Measurements from ENCODE around the gene TRABD2B. TPM values are rescaled to one million over a fixed set of nuclear protein-coding genes. Genes with fewer than 3 reads are reported as not detected.
A peak's percentile ranks its signal among the peaks of the same experiment; 100 is the strongest.

TRABD2B gene
- total and polyA plus RNA-seq, 2 of the 13 experiments (the other 11 are each of a cell fraction or from before 2014, with no cell fraction given) = 0.04 TPM; not detected in 1

GRCh38 chr1:47816325-47817071, 180.7 kb downstream of the TRABD2B start:
- no peaks in the 10 kb centered on the region; a peak in 1 of 5 replicates for H3K27me3 ChIP-seq (ENCODE audit: control insufficient read depth in 1 of 2, insufficient read depth in 2 of 2, low read length in 2 of 2)
- no peaks in the 10 kb centered on the region for H3K9me3 ChIP-seq (ENCODE audit: low read length)
- H3K4me2 ChIP-seq (ENCODE audit: low read depth, low read length) = no peak overlapping the region
- H3K4me1 ChIP-seq (ENCODE audit: insufficient read depth, low read length) = peaks cover 94% of the 10 kb centered on the region
- 92% methylated on average over 5 of the region's 5 CpGs for WGBS (ENCODE audit: low lambda C conversion rate)
- ChIA-PET POLR2A (no interaction called here), CTCF (ENCODE audit: low intra/inter-chr PET ratio, low total read pairs) (no interaction called here)
- in situ Hi-C loops (cut with HindIII; ENCODE audit: extremely low pct_ligation_motif_present, low pct_unique_long_range_greater_than_20kb) (no loop called here), intact Hi-C loops (cut with micrococcal nuclease; ENCODE audit: unreplicated experiment) (no loop called here)
- H3K36me3 ChIP-seq (replicated peaks in 1 of 2; ENCODE audit: control insufficient read depth in 1 of 2, insufficient read depth in 2 of 2, low read length in 2 of 2) = no peaks in the 10 kb centered on the region
- no peak overlapping the region for H3K27ac ChIP-seq (ENCODE audit: extremely low read length, insufficient read depth, low read length)
- H3K79me2 ChIP-seq (ENCODE audit: insufficient read depth, low read length) = no peaks in the 10 kb centered on the region
- no TSS peak for BruUV-seq (replicated peaks)
- TF ChIP-seq ZGPAT (CRISPR knock-in tag; IDR thresholded peaks at IDR 0.05) (no peak), ZSCAN22 (CRISPR knock-in tag; IDR thresholded peaks at IDR 0.05) (no peak), TOPORS (CRISPR knock-in tag; IDR thresholded peaks at IDR 0.05) (no peak), ZNF768 (CRISPR knock-in tag; IDR thresholded peaks at IDR 0.05) (peak; percentile 84; the same call in 1 of the 2 replicates), KDM1A (CRISPR knock-in tag; IDR thresholded peaks at IDR 0.05) (0 out of 2 replicates have a peak, but pooled peaks have one; percentile 16), DR1 (CRISPR knock-in tag; IDR thresholded peaks at IDR 0.05) (no peak), MNT (IDR thresholded peaks at IDR 0.05) (no peak), ZMYM3 (CRISPR knock-in tag; IDR thresholded peaks at IDR 0.05) (peak; percentile 82), ZNF577 (CRISPR knock-in tag; IDR thresholded peaks at IDR 0.05; ENCODE audit: borderline replicate concordance, low read depth) (no peak), REL (CRISPR knock-in tag; conservative IDR thresholded peaks at IDR 0.05) (no peak), ZMAT5 (CRISPR knock-in tag; IDR thresholded peaks at IDR 0.05; ENCODE audit: borderline replicate concordance, low read depth) (no peak), ZNF333 (CRISPR knock-in tag; IDR thresholded peaks at IDR 0.05; ENCODE audit: borderline replicate concordance) (no peak), MAX (IDR thresholded peaks at IDR 0.05) (0 out of 2 replicates have a peak, but pooled peaks have one; percentile 15), ZBTB14 (CRISPR knock-in tag; IDR thresholded peaks at IDR 0.05) (no peak)
- FAIRE-seq = no peak
- H4K20me1 ChIP-seq (ENCODE audit: insufficient read depth, low read length) = no peaks in the 10 kb centered on the region
- H3K4me3 ChIP-seq (replicated peaks in 1 of 3; ENCODE audit: insufficient read depth in 1 of 3, low read depth in 2 of 3, low read length in 3 of 3) = no peak overlapping the region
- no peak overlapping the region for H3K9ac ChIP-seq (ENCODE audit: insufficient read depth, low read depth, low read length)
- no peak overlapping the region for H2AFZ ChIP-seq (ENCODE audit: low read length)
- DNase-seq (ENCODE audit: low spot score) = no peak
- ATAC-seq = no peak
